Activated CD8-positive, alpha-beta memory T cell treated with anti-CD3 and anti-CD28 coated beads, Interleukin-2, amount 50 U/mL, for 24 hours (primary cell): Measurements from ENCODE around the gene ATP2C2.
"Not testable (repeated sequence)": the region's sequence is repeated elsewhere in the genome, so short reads cannot be mapped to it uniquely, and the experiment has no call there.

Experiments
- DNase-seq: peaks from one replicate; pipeline ENCODE4 v3.0.0-alpha.2; 2020; ENCODE audit errors: extremely low read depth

ATP2C2 gene

DNA sequence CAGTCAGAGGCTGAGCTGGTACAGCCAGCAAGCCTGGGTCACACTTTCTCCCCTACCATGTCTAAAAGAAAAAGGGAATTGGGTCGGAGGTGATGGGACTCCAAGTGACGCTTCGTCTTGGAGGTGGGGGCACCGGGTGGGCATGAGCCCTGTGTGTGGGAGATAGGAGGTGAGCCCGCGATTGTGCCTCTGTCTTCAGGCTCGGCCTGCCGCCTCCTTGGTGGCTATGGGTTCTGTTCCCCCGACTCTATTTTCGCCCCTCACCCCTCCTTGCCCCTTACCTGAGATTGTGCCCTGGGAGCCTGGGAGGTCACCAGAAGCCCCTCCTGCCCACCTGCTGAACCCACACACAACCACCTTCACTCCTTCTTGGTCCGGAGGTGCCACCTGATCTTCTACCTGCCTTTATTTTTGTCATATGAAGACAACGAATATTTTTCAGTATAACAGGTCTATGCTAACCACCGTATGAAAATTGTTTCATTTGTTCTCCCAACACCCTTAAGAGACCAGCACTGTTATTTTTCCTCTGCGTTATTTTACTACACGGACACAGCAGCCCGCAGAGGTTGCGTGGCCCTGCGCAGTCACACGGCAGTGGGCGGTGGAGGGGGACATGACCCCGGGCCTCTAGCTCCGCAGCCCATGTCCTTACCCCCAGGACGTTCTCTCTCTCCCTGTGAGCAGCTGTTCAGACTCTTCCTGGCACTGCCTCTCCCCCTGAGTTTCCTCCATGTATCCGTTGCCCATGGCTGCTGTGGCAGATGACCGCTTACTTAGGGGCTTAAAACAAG is 49.9 kb downstream of the ATP2C2 start:
- no peak for DNase-seq

DNA sequence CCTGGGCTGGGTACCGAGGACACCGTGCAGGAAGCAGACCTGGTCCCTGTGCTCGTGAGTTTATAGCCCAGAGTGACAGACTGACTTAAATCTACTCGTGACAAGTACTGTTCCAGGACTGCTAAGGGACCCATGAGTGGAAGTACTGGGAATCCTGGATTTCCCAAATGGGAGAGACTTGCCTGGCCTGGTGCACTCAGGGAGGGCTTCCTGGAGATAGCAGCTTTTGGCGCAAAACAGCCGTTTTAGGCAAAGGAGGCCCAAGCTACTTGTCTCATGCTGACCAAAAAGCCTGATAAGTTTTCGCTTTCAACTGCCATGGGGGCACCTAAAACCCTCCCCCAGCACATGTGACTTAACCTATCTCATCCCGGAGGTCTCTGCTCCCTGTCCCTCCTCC is 51.4 kb downstream of the ATP2C2 start:
- no peak for DNase-seq

DNA sequence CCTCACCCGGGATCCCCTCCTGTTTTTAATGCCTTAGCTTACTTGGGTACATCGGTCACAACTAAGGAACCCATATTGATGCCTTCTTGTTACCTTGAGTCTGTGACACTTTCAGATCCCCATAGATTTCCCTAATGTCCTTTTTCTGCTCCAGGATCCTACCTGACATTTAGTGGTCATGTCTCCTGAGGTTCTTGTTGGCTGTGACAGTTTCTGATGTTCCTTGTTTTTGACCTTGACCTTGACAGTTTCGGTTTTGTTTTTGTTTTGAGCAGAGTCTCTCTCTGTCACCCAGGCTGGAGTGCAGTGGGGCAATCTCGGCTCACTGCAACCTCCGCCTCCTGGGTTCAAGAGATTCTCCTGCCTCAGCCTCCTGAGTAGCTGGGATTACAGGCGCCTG is 52.2 kb downstream of the ATP2C2 start:
- not testable (repeated sequence) for DNase-seq

DNA sequence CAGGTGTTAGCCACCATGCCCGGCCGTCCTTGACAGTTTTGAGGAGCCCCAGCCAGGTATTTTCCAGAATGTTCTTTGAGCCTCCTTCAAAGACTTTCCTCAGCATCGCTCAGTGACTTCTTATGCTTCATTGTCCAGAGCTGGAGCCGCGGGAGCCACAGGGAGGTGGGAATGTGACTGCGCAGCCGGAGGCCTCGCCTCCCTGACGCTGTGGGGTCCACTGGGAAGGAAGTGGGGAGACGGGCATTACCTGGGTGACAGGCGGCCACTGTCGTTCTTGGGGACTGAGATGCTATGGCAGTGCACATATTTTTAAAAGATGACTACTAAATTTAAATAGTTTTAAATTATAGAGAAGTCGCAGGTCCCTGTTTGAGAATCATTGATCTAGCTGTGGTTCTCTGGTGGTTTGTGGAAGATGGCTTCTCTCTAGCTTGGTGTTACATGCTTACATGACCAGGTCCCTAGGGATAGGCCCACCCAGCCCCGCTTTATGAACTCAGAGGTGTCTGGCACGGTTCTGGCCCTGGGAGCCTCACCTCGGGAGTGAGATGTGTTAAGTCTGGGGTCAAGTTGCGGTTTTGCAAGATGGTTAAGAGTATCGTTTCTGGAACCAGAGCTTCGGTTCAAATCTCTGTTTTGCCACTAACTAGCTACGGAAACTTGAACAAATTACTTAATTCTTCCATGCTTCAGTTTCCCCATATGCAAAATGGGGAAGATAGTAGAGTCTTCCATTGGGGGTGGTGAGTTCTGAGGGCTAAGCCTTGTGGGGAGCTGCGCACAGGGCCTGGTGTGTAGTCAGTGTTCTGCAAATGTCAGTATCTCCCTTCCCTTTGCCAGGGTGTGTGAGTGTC is 53.0 kb downstream of the ATP2C2 start:
- DNase-seq, result no peak

DNA sequence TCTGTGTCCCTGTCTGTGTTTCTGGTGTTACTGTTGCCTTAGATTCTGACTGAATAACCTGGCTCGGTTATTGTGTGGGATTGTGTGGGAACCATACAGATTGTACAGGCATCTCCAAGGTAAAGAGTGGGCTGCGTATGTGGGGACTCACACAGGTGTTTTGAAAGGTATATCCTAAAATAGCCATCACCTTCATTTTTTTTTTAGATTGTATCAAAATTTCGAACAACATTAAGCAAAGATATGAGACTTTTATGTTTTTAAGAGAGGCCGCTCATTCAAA is 53.5 kb downstream of the ATP2C2 start:
- no peak for DNase-seq

DNA sequence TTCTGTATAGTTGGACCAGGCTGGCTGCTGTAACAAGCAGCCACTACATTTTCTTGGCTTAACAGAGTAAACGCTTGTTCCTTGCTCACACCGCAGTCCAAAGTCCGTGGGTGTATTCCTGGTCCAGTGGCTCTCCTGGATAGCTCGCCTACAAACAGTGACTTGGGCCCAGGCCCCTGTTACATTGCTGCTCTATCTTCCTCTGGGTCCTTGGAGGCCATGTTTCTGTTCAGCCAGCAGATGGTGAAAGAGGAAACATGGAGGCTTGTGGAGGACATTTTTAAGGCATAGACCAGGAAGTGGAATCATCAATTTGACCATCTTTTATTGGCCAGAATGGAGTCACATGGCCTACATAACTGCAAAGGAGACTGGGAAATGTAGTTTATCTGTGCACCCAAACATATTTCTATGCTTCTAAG is 55.1 kb downstream of the ATP2C2 start:
- DNase-seq, result no peak

DNA sequence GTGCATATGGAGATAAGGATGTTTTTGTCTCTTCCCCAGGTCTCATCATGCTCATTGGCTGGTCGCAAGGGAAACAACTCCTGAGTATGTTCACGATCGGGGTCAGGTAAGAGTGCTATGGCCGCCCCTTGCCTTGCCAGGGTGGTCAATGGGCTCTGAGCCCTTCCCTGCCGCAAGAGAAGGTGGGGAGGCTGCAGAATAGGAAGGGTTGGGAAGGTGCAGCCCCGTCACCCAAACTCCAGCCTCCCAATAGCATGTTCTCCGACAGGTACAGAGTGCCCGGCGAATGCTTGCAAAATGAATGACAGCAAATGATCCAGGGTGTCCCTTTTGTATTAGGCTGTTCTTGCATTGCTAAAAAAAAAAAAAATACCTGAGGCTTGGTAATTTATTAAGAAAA is 57.4 kb downstream of the ATP2C2 start:
- DNase-seq, result no peak

DNA sequence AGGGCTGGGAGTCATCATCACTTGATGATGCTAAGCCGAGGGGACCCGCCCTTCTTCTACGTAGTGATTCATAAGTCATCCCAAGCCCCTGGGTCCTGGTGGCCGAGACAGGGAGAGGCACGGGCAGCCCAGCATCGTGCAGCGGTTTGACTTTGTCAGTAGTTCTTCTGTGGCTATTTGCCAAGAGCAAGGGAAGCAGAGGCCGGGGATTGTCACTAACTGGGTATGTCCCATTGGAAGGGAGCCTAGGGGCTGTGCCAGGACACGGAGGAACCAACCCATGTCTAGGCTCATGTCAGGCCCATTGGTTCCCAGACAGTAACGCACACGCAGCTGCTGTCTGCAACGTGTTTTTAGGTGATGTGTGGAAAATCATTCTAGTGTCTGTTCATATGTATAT is 58.5 kb downstream of the ATP2C2 start:
- no peak for DNase-seq

DNA sequence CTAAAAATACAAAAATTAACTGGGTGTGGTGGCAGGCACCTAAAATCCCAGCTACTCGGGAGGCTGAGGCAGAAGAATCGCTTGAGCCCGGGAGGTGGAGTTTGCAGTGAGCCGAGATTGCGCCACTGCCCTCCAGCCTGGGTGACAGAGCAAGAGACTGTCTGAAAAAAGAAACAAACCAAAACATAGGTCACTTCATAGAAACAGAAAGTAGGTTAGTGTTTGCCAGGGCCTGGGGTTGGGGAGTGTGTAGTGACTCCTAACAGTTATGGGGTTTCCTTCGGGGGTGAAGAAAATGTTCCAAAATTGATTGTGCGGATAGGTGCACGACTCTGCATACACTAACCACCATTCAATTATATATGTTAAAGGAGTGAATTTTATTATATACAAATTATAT is 59.2 kb downstream of the ATP2C2 start:
- no peak for DNase-seq

DNA sequence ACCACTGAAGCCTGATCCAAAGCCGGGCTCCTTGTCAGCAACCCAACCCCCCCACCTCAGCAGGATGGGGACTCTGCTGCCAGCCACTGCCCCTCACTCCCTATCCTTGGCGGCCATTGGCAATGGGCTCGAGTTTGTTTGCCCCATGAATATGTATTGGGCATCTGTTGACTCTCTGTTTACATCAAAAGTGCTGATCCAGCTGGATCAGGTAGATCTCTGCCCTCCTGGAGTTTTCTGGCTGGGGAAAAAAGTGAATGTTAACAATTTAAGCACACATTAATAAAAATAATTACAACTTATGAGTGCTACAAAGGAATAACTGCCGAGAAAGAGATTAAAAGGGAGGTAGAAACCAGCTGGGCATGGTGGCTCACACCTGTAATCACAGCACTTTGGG is 62.5 kb downstream of the ATP2C2 start:
- no peak for DNase-seq

DNA sequence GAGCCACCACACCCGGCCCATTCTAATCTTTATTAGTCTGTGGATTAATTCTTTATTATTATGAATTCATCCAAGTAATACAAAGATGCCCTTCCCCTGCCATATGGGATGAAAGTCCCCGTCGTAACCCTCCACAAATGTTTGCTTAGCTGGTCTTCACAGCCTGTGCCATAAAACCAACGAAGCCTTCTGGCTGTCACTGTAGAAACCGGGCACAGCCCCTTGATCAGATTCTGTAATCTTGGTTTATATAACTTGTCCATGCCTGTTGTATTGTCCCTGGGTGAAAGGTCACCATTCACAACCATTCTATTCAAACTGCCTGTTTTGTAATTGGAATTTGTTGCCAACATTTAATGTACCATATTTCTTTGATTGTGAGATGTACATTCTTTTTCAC is 66.5 kb downstream of the ATP2C2 start:
- no peak for DNase-seq

DNA sequence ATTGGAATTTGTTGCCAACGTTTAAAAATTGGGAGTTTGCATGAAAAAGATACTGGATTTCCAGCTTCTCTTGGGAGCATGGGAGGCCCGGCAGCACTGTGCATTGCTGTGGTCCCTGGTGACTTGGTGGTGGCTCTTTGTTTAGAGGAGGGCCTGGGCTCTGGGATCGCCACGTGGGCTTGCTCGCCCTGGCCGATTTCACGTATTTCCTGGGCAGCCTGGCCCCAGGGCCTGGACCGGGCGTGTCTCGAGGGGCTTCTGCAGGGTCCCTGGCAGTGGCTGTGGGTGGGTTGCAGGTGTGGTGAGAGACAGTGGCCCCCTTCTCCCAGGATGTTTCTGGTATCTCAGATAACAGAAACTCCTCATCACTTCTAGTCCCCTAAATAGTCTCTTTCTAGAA is 67.9 kb downstream of the ATP2C2 start:
- DNase-seq, result no peak

DNA sequence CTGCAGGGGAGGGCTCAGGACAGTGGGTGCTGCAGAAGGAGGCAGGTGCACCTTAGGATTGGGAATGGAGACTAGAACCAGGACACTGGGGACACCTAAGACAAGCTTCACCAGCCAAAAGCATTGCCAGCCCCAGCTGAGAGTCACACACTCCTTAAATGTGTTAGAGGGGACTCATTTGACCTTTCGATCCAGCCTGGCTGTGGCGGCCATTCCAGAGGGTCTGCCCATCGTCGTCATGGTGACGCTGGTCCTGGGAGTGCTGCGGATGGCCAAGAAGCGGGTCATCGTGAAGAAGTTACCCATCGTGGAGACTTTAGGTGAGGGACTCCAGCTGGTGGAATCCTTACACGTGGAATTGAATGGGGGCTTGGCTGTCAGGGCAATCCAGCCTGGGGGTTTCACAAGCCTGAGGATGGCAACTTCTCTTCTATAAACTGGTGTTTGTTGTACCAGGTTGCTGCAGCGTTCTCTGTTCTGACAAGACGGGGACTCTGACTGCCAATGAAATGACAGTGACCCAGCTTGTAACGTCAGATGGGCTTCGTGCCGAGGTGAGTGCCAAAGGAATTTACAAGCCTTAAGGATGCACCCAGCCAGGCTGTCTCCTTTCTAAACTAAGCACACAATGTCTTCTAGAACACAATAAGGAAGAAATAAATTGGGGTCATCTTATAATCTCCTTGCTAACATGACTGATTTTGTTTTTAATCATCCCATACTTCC is 70.8 kb downstream of the ATP2C2 start:
- DNase-seq, result no peak

DNA sequence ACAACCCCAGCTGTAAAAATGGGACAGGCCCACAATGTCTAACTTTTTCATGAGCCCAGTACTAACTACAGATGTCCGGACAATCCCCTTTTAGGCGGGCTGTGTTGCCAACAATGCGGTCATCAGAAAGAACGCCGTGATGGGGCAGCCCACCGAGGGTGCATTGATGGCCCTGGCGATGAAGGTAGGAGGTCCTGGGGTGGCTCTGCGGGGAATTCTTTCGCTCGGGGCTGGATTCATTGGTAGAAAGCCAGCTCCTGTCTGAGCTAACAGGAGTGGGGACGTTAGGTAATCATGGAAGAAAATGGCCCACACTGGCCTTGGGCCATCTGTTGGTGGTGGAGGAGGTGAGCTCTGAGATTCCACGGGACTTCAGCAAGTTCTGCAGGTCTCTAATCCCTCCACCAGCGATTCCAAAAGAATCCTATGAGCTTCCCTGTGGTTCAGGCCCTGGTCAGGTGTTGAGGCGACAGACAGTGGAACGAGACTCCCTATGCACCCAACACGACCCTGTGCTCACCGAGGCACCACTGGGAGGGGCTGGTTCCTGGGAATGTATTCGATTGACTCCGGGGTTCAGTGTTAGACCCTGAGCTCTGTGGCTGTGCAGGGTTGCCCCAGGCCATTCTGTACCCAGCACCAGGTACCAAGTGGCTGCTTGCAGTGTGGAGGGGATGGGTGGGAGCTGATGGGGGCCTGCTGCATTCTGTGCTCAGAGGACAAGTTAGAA is 74.2 kb downstream of the ATP2C2 start:
- DNase-seq, result no peak

DNA sequence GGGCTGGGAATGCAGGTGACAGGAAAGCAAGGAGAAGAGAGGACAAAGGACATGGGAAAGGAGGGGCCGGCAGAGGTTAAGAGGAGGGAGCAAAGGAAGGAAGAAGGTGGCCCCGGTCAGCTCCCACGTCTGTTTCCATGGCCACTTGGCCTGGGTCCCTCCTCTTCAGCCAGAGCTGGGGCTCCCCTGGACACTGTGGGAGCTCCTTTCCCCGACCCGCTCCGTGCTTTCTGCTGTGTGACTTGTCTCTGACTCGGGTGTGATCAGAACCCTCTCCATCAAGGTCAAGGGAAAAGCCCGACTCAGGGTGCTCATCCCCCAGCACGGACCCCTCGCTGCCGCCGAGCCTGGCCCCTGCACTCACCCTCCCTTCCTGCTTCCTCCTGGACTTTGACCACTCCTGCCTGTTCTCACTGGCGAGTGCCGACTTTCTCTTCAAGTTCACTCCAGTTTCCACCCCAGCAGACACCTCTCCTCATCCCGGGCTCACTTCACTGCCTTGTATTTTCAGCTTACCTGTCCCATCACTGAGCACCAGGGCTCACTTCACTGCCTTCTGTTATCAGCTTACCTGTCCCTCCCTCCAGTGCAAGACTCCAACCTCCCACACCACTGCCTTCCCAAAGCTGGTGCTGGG is 74.9 kb downstream of the ATP2C2 start:
- no peak for DNase-seq

DNA sequence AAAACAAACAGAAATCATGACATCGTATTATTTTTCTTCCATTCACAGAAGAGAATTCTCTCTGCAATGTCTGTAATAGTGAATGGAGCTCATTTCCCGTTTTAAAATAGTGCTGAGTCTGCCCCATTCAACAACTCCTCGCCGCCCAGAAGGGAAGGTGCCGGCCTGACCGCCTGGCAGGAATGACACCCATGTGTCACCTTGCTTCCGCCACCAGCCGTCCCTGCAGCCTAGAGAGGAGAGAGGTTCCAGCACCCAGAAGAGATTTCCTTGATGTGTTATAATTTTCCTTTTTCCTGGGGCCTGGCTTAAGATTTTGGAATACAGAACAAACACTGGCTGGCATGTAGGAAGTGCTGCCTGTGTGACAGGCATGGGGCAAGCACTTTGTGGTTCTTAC is 76.1 kb downstream of the ATP2C2 start:
- no peak for DNase-seq

DNA sequence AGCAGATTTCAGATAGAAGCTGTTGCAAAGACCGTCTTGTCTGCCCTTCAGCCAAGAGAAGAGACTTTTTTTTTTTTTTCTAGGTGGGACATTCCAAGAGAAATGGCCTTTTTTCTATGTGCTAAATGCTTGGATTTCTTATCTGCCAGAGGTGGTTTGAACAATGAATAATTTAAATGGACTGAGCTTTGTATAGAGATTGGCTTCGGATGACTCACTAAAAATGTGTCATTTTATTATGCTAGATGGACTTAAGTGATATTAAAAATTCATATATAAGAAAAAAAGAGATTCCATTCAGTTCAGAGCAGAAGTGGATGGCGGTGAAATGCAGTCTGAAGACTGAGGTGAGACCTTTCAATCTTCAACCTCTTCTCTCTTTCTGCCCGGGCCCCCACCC is 77.7 kb downstream of the ATP2C2 start:
- DNase-seq, result no peak

DNA sequence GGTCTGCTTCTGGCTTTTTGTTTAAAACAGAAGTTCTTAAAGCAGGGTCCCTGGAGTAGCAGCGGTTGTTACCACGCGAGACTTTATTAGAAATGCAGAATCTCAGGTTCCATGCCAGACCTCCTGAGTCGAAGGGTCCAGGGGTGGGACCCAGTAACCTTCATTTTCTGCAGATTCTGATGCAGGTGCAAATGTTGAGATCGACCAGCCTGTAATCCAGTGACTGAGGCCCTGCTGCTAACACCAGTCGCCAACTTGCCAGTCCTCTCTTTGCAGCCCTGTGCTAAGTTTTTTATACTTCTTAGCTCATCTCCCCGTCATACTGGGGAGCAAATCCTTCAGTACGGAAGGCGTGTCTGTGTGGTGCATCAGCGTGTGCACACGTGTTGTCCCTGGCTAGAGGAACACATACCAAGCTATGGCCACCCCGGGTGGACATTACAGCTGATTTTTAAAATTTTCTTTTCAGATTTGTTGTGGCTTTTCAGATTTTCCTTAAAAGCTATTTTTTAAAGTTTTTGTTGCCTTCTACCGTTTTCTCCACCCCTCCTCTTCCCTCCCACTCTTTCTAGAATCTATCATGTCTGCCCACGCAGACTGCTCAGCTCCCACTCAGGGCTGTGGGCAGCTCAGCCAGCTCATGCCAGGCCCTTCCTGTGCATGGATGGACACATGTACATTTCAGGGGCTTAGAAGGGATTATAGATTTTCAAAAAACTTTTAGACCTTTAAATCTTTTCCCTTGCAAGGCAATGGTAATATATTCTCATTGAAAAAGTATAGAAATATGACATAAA is 78.5 kb downstream of the ATP2C2 start:
- DNase-seq, result no peak

DNA sequence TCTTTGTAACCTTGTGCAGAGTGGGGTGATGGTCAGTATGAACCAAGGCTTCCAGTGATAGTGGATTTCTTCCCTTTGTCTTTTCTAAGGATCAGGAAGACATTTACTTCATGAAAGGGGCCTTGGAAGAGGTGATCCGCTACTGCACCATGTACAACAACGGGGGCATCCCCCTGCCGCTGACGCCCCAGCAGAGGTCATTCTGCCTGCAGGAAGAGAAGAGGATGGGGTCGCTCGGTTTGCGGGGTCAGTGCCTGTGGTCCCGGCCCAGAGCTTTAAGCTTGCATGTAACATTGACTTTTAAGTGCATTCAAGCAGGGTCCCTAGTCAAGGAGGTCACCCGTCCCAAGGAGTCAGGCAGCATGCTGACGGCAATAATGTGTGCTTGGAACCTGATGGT is 80.1 kb downstream of the ATP2C2 start:
- no peak for DNase-seq
